ENCODE measurements around the gene MYH15.

GRCh38 chr3:108546247-108546646, 35.9 kb upstream of the MYH15 start:
- no peak for TF ChIP-seq CTCF (IDR thresholded peaks at IDR 0.05; ENCODE audit: poor library complexity, severe bottlenecking)
- no peak for TF ChIP-seq EZH2 (IDR thresholded peaks at IDR 0.05; ENCODE audit: borderline replicate concordance, insufficient read depth, low read length, poor library complexity, severe bottlenecking)
- no peak for TF ChIP-seq POLR2AphosphoS5 (IDR thresholded peaks at IDR 0.05)
- TF ChIP-seq REST (IDR thresholded peaks at IDR 0.05; ENCODE audit: borderline replicate concordance), result no peak
- TF ChIP-seq TAF1 (IDR thresholded peaks at IDR 0.05; ENCODE audit: low read depth), result no peak
- no peak for TF ChIP-seq EP300 (conservative IDR thresholded peaks at IDR 0.05; ENCODE audit: poor library complexity, severe bottlenecking)
